DOHH2 (cell line): ENCODE data around the gene PDCD7.
A peak's percentile ranks its signal among the peaks of the same experiment; 100 is the strongest.

Experiments used
- H3F3A ChIP-seq: fragments of 200-600 bp; sonication (generic), shearing (Covaris generic); 2 replicates; pipeline ENCODE4 v1.6.0; 2016; ENCODE audit warnings: antibody characterized with exemption, mild to moderate bottlenecking; ENCODE audit not compliant: control insufficient read depth, insufficient read depth
- H3K27ac ChIP-seq: fragments of 200-600 bp; sonication (generic); 2 replicates; pipeline ENCODE4 v1.5.1; 2014; ENCODE audit warnings: low read depth, mild to moderate bottlenecking, low read length, moderate library complexity
- H3K27me3 ChIP-seq: fragments of 200-600 bp; sonication (generic); 2 replicates; pipeline ENCODE4 v1.6.1; 2014; ENCODE audit warnings: mild to moderate bottlenecking, low read length, mixed read lengths; ENCODE audit not compliant: control insufficient read depth
- H3K36me3 ChIP-seq: fragments of 200-600 bp; sonication (generic); 2 replicates; pipeline ENCODE4 v1.6.1; 2014; ENCODE audit warnings: mild to moderate bottlenecking, low read length, moderate library complexity, mixed read lengths; ENCODE audit not compliant: control insufficient read depth
- H3K4me1 ChIP-seq: fragments of 200-600 bp; sonication (generic); 2 replicates; pipeline ENCODE4 v1.6.1; 2014; ENCODE audit warnings: mild to moderate bottlenecking, low read length, mixed read lengths; ENCODE audit not compliant: control insufficient read depth
- H3K4me2 ChIP-seq: fragments of 200-600 bp; sonication (generic); 2 replicates; pipeline ENCODE4 v1.6.0; 2014; ENCODE audit warnings: mild to moderate bottlenecking, low read length, moderate library complexity
- H3K4me3 ChIP-seq: fragments of 200-600 bp; sonication (generic); 2 replicates; pipeline ENCODE4 v1.5.1; 2014; ENCODE audit warnings: mild to moderate bottlenecking, low read length, mixed read lengths
- H3K79me2 ChIP-seq: fragments of 200-600 bp; sonication (generic); 2 replicates; pipeline ENCODE4 v1.6.1; 2014; ENCODE audit warnings: mild to moderate bottlenecking, low read length, mixed read lengths; ENCODE audit not compliant: control insufficient read depth
- H3K9me2 ChIP-seq: fragments of 200-600 bp; sonication (generic); replicated peaks from 2 replicates; pipeline ENCODE4 v1.6.1; 2014; ENCODE audit warnings: mild to moderate bottlenecking, low read length, mixed read lengths; ENCODE audit not compliant: control insufficient read depth
- H3K9me3 ChIP-seq: fragments of 200-600 bp; sonication (generic); 2 replicates; pipeline ENCODE4 v1.6.1; 2014; ENCODE audit warnings: antibody characterized with exemption, low read length, mixed read lengths; ENCODE audit not compliant: control insufficient read depth, insufficient read depth
- H4K20me1 ChIP-seq: fragments of 200-600 bp; sonication (generic); 2 replicates; pipeline ENCODE4 v1.6.0; 2014; ENCODE audit warnings: low read depth, mild to moderate bottlenecking, antibody characterized with exemption, low read length, moderate library complexity; ENCODE audit not compliant: control insufficient read depth, insufficient read depth
- EZH2phosphoT487 ChIP-seq: fragments of 200-600 bp; sonication (generic); IDR thresholded peaks from 2 replicates; pipeline ENCODE4 v1.6.1; 2017; ENCODE audit warnings: borderline replicate concordance, mild to moderate bottlenecking, antibody characterized with exemption, low read length, moderate library complexity, mixed read lengths
- TF ChIP-seq, protein P1 (sequence below): fragments of 200-600 bp; sonication (generic); IDR thresholded peaks from one replicate; pipeline ENCODE4 v1.5.1; 2014; ENCODE audit warnings: antibody characterized with exemption, mild to moderate bottlenecking, low read depth, low read length; ENCODE audit not compliant: poor library complexity, severe bottlenecking

Gene PDCD7

DNA sequence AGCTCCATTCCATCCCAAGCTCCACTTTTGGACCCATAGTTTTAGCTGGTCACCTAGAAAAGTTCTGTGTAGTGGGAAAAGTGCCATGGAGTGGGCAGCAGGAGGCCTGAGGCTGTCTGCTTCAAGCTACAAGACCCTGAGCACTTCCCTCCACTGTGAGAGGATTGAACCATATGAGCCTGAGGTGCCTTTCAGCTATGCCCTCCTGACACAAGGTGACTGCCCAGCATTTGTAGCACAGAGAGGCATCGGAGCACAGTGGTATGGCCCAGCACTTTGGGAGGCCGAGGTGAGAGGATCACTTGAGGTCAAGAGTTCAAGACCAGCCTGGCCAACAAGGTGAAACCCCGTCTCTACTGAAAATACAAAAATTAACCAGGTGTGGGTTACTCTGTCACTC lies 61.0 kb downstream of the PDCD7 start:
- TF ChIP-seq, protein P1, sequence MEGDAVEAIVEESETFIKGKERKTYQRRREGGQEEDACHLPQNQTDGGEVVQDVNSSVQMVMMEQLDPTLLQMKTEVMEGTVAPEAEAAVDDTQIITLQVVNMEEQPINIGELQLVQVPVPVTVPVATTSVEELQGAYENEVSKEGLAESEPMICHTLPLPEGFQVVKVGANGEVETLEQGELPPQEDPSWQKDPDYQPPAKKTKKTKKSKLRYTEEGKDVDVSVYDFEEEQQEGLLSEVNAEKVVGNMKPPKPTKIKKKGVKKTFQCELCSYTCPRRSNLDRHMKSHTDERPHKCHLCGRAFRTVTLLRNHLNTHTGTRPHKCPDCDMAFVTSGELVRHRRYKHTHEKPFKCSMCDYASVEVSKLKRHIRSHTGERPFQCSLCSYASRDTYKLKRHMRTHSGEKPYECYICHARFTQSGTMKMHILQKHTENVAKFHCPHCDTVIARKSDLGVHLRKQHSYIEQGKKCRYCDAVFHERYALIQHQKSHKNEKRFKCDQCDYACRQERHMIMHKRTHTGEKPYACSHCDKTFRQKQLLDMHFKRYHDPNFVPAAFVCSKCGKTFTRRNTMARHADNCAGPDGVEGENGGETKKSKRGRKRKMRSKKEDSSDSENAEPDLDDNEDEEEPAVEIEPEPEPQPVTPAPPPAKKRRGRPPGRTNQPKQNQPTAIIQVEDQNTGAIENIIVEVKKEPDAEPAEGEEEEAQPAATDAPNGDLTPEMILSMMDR, result no peak
- TF ChIP-seq EZH2phosphoT487, result no peak
- Histone ChIP-seq H3K4me3 (no peak overlapping the region), H3F3A (no peaks in the 10 kb centered on the region), H4K20me1 (no peaks in the 10 kb centered on the region), H3K9me3 (no peaks in the 10 kb centered on the region), H3K4me1 (peaks cover 11% of the 10 kb centered on the region), H3K9me2 (no peaks in the 10 kb centered on the region), H3K36me3 (no peaks in the 10 kb centered on the region), H3K79me2 (no peaks in the 10 kb centered on the region), H3K27ac (no peak overlapping the region), H3K27me3 (no peaks in the 10 kb centered on the region), H3K4me2 (no peak overlapping the region)

DNA sequence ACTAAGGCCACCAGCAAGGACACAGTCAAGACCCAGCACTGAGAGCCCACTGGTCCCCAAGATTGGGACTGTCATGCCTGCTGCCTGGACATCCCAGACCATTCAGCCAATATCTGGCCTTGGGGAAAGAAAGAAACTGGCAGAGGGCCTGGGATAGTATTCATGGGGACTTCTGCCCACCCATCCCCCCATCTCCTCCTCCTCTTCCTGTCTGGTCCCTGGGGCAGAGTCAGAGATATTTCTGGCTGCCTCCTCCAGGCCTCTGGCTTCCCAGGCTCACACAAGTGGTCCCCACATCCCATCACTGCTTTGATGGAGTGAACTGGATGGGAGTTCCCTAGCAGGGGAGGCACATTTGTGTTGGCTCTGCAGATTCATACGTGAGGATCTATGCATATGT lies 61.6 kb downstream of the PDCD7 start:
- H4K20me1 ChIP-seq, result no peaks in the 10 kb centered on the region
- H3K9me2 ChIP-seq, result no peaks in the 10 kb centered on the region
- H3F3A ChIP-seq, result no peaks in the 10 kb centered on the region
- H3K79me2 ChIP-seq, result no peaks in the 10 kb centered on the region
- H3K4me2 ChIP-seq, result peak overlapping the region; percentile 22
- no peak overlapping the region for H3K4me3 ChIP-seq
- peaks cover 11% of the 10 kb centered on the region for H3K4me1 ChIP-seq
- H3K27ac ChIP-seq, result no peak overlapping the region
- TF ChIP-seq EZH2phosphoT487, result no peak
- TF ChIP-seq, protein P1, result no peak
- no peaks in the 10 kb centered on the region for H3K9me3 ChIP-seq
- no peaks in the 10 kb centered on the region for H3K36me3 ChIP-seq
- H3K27me3 ChIP-seq, result peaks cover under 1% of the 10 kb centered on the region; the same call in 1 of the 2 replicates

DNA sequence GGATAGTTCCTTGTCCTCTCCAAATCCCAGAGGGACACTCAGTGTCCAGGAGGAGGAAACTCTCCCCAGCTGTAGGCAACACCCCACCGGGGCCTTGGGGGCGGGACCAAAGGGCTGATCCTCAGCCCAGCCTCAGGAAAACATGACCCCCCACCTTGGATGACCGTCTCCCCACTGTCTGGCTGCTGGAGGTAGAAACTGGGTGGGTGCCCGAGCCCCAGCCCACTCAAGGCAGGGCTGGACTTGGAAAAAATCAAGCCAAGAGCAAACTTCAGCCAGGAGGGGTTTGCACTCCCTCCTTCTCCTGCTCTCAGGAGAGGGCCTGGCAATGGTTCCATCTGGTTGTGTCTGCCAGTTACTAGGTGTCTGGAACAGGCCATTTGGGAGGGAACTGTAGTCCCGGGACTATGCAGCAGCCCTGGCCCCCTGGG lies 62.2 kb downstream of the PDCD7 start:
- TF ChIP-seq, protein P1, result no peak
- TF ChIP-seq EZH2phosphoT487, result no peak
- Histone ChIP-seq H3F3A (no peaks in the 10 kb centered on the region), H4K20me1 (no peaks in the 10 kb centered on the region), H3K27me3 (peaks cover 2% of the 10 kb centered on the region; the same call in 1 of the 2 replicates), H3K4me2 (no peak overlapping the region), H3K36me3 (no peaks in the 10 kb centered on the region), H3K9me3 (no peaks in the 10 kb centered on the region), H3K9me2 (no peaks in the 10 kb centered on the region), H3K4me3 (no peak overlapping the region), H3K27ac (no peak overlapping the region), H3K4me1 (peaks cover 11% of the 10 kb centered on the region), H3K79me2 (no peaks in the 10 kb centered on the region)
